Omental fat pad (tissue), 4 donors: ENCODE data around the gene BCLAF1. TPM values are rescaled to one million over a fixed set of nuclear protein-coding genes. Genes with fewer than 3 reads are reported as not detected.

Source experiments
- ATAC-seq: fragments of 150-250 bp; one replicate; pipeline ENCODE4 v1.9.1; 2016; ENCODE audit warnings: mild to moderate bottlenecking, moderate library complexity; ENCODE audit not compliant: low FRiP score
- DNase-seq: peaks from one replicate; pipeline ENCODE4 v3.0.0-alpha.2; 2019; ENCODE audit warnings: low spot score
- CTCF ChIP-seq, 3 donors: fragments of 450-650 bp; IDR thresholded peaks; one replicate each; pipeline ENCODE4 v1.5.1; 2016 to 2017; ENCODE audit warnings: antibody characterized with exemption in 3 of 3, mild to moderate bottlenecking in 3 of 3, moderate library complexity in 2 of 3
- total RNA-seq, 4 donors: library from RNA; depleted of rRNA; stranded (reverse); fragments of >200 nt; gene quantifications; one replicate each; pipeline ENCODE4 v1.1.0, GENCODE V29; 2016

BCLAF1 gene
- total RNA-seq, 4 donors from 2014 or later: 95.2 to 168 (median 148) TPM

- DNase-seq: no peak
- no peak for TF ChIP-seq CTCF (IDR thresholded peaks at IDR 0.05)
- ATAC-seq: no peak
These were observed 44.8 kb upstream of the BCLAF1 start for GRCh38 chr6:136334465-136334846.

- DNase-seq (no peak), ATAC-seq (no peak)
- TF ChIP-seq CTCF (IDR thresholded peaks at IDR 0.05): no peak
These were observed 44.3 kb upstream of the BCLAF1 start for GRCh38 chr6:136333824-136334464.

- TF ChIP-seq CTCF (IDR thresholded peaks at IDR 0.05): no peak
- no peak for ATAC-seq
- DNase-seq: no peak
These were observed 41.8 kb upstream of the BCLAF1 start for GRCh38 chr6:136331461-136331860.

GRCh38 chr6:136330634-136331033 lies 41.0 kb upstream of the BCLAF1 start:
- no peak for DNase-seq
- ATAC-seq: no peak
- no peak for TF ChIP-seq CTCF (IDR thresholded peaks at IDR 0.05)

GRCh38 chr6:136326038-136326553 lies 36.5 kb upstream of the BCLAF1 start:
- ATAC-seq: no peak
- DNase-seq: no peak
- no peak for TF ChIP-seq CTCF (IDR thresholded peaks at IDR 0.05)

- no peak for ATAC-seq
These were observed 35.2 kb upstream of the BCLAF1 start for GRCh38 chr6:136324686-136325380.

More at GRCh38 chr6:136324686-136325380, 35.2 kb upstream of the BCLAF1 start:
- TF ChIP-seq CTCF (IDR thresholded peaks at IDR 0.05): no peak
- DNase-seq: no peak
